Stimulated activated CD4-positive, alpha-beta T cell treated with anti-CD3 and anti-CD28 coated beads, Interleukin-1b, Interleukin-23, amount 100 ng/mL, for 4 hours (primary cell): Measurements from ENCODE around the gene HSF2BP.
"Not testable (repeated sequence)": the region's sequence is repeated elsewhere in the genome, so short reads cannot be mapped to it uniquely, and the experiment has no call there.

Source experiments
- DNase-seq, 2 donors: peaks; one replicate each; pipeline ENCODE4 v3.0.0-alpha.2; 2020; ENCODE audit warnings: low read depth in 2 of 2

The HSF2BP gene

DNA sequence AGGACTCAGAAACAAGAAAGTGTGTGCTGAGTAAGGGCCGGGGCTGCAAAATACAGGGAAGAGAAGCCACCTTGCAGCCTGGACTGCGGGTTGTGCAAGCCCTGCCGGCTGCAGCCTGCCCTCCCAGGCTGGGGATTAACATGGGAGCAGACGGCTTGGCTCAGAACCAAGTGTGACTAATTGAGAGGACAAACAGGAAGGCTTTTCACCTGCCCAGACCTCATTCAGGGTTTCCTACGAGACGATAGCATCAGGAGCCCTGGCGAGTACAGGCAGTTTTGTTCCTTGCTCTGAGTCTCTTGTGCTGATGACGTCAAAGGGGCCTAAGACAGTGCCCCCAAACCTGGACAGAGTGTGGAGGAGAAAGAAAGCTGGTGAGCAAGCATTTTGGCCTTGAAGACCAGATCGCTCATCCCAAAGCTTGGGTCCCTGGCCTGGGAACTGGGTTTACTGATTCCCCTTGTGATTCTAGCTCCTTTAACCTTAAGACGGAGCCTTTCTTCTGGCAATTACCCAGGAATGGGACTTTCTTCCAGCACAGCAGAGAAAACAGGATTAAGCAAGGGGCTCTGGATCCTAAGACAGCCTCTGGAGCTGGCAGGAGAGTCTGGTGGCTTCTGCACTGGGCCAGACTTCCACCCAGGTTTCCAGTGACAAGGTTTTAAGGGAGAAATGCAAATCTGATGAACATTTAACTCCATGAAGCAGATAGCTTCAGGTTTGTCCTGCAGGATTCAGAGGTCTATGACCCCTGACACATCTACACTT lies 142.2 kb downstream of the HSF2BP start:
- DNase-seq, result not testable (repeated sequence)

DNA sequence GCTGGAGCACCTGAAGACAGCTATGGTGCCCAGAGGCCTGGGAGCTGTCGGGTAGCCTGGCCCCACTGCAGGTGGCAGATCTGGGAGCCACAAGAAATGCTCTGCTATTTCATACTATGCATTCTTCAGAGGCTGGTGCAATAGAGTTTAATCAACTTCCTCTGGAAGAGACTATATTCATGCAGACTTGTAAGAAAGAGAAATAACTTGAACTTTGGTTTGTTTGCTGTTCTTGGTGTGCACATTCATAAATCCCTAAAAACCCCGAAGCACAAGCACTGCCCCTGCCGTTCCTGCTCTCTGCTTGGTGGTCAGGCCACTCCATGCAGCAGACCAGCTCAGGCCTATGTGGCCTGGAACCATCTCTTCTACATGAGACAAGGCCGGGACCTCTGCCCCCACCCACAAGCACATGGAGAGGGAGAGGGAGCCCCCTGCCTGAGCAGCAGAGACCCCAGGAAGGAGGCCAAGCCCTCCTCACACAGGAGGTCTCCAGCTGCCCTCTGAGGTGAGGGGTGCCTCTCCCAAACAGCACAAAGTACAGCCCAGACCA lies 142.9 kb downstream of the HSF2BP start:
- not testable (repeated sequence) for DNase-seq

DNA sequence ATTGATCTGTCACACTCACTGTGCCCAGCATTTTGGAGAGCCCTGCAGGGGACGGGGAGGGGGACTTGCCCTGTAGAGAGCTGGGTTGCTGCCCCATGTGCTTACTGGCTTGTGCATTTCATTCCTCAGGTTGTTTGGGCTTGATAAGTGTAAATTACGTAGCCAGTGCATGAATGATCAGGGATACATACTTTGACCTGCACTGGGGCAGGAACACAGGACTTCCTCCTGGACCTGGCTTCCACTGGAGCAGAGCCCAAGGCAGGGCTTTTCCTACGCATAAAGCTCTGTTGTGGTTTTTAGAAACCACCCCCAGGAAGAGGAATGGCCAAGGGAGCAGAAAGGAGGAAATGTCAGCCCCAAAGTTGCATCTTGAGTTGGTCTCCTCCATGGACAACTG lies 144.5 kb downstream of the HSF2BP start:
- DNase-seq, result not testable (repeated sequence)

DNA sequence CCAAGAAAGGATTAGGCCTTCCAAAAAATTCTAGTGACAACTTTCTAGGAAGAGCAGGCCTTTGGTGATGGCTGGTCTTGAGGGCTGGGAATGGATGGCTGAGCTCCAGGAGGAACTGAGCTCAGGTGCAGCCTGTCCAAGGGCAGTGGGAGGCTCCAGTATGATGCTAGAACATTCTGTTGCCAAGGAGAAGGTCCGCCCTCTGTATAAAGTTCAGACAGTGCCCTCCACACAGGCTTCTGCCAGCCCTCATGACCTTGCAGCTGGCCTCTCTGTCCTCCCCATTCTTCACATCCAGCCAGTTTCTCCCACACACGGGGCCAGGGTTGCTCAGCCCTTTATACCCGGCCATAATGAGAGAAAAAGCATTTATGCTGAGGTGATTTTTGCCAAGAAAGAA lies 146.3 kb downstream of the HSF2BP start:
- DNase-seq, result not testable (repeated sequence)

DNA sequence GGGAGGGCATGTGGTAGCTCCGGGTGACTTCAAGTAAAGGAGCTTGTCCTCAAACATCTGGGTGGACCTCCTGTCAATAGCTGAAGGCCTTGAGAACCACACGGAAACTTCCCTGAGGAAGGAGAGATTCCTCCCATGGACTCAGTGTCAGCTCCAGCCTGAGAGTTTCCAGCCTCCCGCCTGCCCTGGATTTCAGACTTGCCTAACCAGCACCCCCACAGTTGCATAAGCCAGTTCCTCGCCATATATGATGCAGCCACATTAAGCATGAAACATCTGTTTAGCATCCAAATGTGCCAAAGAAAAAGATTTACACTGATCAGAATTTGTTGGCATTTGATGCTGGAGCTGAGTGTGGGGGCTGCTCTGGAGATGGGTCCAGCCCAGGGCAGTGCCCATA lies 148.1 kb downstream of the HSF2BP start:
- not testable (repeated sequence) for DNase-seq

DNA sequence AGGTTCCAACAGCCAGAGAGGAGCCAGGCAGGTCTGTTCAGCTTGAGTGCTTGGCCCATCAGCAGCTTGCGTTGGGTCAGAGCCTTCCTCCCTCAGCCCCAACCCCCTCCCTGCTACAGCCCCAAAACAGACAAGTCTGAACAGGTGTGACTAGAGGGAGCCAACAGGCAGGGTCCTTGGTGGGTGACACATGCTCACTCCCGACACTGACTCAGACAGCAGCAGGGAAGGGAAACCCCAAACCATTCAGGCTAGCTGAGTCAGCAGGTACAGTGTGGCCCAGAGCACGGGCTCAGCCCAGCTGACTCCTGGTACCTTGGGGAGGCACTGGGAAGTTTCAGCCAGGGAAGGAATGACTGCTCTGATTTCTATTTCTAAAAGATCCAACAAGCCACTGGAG lies 148.6 kb downstream of the HSF2BP start:
- not testable (repeated sequence) for DNase-seq

DNA sequence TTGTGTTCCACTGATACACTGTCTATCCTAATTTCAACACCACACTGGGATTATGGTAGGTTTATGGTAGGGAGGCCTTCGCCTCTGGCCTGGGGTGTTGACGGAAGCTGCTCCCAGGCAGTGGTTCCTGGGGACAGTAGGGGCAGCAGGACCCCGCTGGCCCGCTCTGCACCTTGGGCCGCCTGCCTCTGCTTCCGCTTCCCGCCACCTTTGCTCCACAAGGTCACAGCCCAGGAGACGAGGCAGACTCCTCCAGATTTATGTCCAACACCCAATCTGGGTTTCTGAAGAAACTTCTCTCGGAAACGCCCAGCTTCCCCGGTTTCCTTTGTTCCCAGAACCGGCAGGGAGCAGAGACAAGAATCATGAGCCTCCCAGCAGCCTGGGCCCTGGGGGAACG lies 155.4 kb downstream of the HSF2BP start:
- not testable (repeated sequence) for DNase-seq

DNA sequence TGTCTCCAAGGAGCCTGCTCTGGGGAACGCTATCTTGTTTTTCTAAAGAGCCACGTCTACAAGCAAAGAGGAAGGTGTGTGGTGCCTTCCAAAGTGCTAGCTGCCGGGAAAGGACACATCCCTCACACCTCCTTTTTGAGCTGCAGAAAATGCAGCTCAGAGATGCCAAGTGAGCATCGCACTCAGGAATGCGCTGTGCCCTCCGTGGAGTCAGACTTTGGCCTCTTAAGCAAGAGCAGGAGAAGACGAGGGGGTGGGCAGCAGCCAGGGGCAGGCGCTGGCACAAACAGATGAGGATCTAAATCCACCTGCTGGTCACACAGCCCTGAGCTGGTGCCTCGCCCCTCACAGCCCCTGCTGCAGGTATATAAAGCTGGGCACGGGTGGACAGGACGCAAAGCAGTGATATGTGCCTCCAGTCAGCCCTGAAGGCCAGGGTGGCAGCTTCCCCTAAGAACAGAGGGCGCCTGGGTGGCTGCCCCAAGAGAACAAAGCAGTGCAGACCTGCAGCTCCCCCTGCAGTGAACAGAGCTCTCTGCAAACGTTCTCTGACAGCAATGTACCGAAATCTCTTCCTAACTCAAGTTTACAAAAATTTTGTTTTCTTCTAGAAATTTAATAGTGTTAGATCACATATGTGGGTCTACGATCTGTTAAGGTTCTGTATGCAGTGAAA lies 156.1 kb downstream of the HSF2BP start:
- not testable (repeated sequence) for DNase-seq

DNA sequence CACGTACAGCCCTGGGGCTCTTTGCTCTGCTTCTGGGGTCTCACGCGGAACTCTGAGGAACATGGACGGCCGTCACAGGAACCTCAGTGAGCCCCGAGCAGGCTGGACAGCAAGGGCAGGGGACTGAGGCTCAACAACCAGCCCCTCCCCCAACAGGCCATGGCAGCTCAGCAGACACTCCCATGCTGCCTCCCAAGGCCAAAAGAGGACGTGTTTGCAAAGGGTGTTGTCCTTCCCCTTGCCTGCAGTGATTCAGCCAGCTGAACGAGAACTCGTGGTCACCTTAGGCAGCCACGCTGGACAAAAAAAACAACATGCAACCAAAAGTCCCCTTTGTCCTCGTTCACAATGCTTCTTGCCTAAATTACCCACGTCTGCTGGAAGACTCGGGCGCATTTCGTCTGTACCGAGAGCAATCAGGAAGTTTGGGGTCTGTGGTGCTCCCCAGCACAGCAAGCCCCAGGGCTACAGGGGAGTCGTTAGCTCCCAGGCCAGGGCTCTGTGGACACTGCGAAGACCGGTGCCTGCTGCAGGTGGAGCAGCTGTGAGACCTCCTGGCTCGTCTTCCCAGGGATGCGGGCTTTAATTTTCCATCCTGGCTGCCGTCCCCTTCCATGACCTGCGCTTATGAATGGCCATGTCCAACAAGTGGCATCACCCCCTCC lies 156.7 kb downstream of the HSF2BP start:
- DNase-seq, result not testable (repeated sequence)

DNA sequence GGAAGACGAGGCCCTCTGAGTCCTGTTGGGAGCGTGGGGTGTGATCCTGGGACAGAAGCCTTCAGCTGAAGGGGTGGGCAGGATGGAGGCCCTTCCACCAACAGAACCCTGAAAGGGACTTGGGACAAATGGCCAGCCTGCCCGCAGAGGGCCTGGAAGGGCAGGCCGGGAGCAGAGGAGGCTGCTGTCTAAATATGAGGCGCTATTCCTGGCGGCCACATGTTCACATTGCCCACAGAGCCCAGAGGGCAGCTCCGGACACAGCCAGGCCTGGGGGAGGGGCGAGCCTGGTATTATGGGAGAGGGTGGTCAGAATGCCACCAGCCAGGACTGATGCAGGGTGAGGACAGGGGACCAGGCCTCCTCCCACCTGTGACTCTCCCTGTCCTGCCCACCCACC lies 160.4 kb downstream of the HSF2BP start:
- not testable (repeated sequence) for DNase-seq

DNA sequence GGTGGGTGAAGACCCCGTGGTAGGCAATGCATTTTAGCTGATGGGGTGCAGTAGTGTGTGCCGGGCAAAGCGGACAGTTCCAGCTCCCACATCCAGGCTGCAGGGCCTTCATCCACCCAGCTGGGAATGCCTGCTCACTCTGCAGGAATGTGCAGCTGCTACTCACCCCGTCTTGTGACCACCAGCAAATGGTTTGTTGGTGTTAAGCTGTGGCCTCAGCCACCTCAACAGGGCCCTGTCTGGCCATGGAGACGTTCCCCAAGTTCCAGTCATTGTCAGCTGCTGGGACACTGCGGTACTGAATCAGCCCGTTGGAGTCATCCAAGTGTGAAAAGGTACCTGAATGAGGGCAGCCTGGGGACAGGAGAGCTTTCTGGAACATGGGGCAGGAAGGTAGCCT lies 161.2 kb downstream of the HSF2BP start:
- DNase-seq, result not testable (repeated sequence)

DNA sequence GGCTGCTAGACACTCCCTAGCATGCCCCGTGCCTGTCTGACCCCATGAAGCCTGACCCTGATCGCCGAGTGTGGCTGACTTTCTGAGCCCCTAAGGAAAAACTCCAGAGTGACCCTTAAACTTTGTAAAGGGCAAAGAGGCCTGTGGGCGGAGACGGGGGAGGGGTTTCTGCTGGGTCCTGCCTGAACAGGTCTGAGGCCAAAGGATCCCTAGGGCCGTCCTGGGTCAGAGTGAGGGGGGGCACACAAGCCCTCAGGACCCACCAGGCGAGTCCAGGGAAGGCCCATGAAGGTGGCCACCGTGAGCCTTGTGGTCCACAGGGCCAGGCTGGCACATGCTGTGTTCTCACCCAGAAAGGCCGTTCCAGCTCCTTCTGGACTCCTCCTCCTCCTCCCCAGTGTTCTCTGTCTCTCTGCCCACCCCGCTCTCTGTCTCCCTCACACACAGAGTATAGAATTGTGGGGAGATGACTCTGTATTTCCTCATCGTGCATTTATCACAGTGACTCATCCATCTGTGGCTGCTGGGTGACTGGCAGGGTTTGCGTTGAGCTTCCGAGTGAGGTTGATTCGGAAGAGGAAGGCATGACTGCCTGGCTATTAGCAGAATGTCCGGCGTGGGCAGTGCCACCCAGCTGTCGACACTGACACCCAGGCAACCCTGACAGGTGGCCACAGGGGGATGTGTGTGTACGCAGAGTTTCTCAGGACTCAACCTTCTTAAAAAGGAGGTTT lies 164.8 kb downstream of the HSF2BP start:
- DNase-seq, result not testable (repeated sequence)

DNA sequence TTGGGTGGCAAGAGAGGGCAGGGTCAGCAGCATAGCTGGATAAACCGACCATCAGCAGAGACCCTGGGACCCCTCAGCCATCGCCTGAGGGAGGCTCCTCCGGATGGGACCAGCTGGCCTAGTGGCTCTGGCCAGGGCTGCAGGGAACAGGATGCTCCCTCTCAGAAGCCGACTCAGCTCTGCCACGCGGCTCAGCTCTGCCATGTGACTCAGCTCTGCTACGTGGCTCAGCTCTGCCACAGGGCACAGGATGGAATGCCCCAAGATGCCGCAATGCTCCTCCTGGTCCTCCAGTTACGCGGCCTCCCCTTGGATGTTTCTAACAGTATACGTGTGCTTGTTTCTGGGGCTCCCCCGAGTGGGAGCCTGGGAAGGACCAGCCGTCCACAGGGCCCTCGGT lies 165.8 kb downstream of the HSF2BP start:
- DNase-seq, result not testable (repeated sequence)

DNA sequence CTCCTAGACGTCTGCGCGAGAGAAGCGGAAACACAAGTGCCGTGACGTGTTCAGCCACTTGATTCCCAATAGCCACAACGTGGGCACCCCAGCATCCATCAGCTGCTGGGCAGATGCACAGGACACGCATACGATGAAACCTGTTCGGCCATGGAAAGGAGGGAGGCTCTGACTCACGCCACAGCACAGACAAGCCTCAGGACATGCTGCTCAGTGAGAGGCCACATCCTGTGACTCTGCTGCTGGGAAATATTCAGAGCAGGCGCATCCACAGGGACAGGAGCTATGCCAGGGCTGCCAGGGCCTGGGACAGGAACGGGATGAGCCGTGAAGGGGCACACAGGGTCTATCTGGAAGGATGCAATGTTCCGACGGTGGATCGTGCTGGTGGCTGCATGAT lies 171.1 kb downstream of the HSF2BP start:
- not testable (repeated sequence) for DNase-seq

DNA sequence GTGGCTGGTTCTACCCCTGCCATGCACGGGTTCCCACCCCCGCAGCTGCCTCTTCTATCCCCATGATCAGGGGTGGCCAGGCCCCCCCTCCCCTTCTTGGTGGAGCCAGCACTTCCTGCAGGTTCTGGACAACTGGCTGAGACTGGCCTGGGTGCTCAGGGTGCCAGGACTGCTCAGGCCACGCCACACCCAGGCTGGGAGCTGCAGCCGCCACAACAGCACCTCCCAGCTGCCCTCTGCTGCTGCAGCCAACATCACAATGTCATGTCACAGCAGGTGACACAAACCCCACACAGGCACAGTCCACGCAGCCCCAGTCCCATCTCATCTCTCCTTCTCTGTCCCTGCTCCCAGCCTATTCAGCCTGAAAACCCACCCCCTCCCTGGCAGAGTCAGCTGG lies 173.2 kb downstream of the HSF2BP start:
- DNase-seq, result not testable (repeated sequence)

DNA sequence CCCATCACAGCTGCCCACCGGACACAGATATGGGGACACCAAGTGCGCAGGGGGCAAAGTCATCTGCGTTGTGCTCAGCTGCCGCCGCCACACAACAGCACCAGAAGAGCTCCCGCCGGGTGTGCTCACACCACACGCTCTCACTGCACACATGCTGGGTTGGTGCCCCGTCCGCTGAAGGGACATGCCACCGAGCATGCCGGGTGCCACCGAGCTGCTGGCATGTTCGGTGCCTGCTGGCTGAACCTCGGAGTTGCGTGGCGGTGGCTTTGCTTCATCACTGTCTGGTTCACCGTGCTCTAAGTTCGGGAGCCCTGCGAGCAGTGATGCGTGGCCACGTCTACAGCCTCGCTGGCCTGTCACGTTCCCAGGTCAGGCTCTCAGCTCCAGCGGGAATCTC lies 174.3 kb downstream of the HSF2BP start:
- DNase-seq, result not testable (repeated sequence)

DNA sequence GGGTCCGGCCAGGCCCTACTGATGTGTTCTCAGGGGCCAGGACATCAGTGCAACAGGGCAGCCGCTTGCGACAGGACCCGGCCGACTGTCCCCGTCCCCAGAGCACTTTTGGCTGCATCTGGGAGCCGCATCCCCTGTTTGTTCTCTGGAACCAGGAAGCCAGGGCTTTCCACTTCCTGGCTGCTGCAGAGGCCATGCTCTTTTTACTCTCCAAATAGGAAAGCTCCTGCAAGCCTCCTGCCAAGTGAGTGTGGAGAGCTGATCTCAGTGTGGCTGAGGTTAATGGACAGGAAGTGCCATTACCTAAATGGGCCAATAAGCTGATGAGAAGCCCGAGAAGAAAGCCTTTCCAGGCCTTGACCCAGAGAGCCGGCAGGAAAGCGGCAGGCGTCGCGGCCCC lies 180.1 kb downstream of the HSF2BP start:
- DNase-seq, result not testable (repeated sequence)
